HG02798 (cell line): Measurements from ENCODE around the gene PEX19.
"Not testable (repeated sequence)": the region's sequence is repeated elsewhere in the genome, so short reads cannot be mapped to it uniquely, and the experiment has no call there.

Experiments used
- ATAC-seq: cut with Tn5 transposase; IDR thresholded peaks from one replicate; pipeline ENCODE4 v1.9.1; 2021; ENCODE audit warnings: mild to moderate bottlenecking; ENCODE audit not compliant: unreplicated experiment, poor library complexity

Gene PEX19

GRCh38 chr1:160284782-160285344 is at the start of gene PEX19:
PEX19 (minus strand) TSS chr1:160285133; CDS start chr1:160285124, 9 bp downstream.
- ATAC-seq = peak; percentile 99

DNA sequence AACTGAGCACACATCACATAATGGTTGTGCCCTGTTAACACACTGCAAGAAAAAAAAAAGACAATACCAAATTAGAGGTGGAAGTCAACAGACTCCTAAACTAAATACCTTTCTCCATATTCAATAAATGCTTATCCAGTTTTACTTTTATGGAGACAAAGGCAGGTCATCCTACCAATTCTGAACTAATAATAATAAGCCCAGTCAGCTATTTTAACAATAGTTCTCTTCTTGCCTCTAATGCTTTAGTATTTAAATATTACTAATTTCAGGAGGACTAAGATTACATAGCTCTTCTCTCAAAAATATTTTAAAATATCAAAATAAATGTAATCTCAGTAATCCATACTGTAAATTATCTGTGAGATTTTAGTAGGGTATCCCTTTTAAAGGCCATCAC is 47.6 kb upstream of the PEX19 start:
- ATAC-seq = no peak

- ATAC-seq = no peak
Measured at GRCh38 chr1:160330119-160330518, 45.2 kb upstream of the PEX19 start.

DNA sequence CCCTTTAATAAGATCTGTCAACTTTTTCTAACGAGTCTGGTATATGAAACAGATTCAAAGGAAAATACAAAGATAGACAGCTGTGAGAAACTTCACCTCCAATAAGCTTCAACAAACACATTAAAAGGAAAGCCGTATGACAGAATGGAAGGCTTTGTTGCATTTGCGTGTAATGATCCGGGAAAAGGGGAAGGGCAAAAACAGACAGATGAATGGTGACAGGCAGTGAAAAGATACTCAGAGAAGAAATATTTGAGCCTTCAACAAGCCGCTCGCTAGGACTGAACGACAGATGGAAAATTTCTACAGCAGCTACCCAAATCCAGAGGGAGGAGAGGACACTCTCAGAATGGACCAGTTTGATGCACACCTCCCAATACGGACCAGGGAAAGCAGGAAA is 43.3 kb upstream of the PEX19 start:
- no peak for ATAC-seq

DNA sequence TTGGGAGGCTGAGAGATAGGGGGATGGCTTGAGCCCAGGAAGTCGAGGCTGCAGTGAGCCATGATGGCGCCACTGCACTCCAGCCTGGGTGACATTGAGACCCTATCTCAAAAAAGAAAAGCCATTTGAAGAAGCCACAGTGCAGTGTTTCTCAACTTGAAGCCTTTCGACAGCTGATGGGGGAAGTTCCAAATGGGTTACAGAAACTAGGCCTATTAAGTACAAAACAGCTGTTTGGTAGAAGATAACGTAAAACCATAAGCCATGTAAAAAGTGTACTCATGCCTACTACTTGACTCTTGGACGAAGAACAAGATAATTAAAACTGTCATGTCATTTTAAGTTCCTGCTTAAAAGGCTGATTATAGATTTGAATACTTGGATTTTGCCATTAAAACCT is 41.5 kb upstream of the PEX19 start:
- no peak for ATAC-seq

DNA sequence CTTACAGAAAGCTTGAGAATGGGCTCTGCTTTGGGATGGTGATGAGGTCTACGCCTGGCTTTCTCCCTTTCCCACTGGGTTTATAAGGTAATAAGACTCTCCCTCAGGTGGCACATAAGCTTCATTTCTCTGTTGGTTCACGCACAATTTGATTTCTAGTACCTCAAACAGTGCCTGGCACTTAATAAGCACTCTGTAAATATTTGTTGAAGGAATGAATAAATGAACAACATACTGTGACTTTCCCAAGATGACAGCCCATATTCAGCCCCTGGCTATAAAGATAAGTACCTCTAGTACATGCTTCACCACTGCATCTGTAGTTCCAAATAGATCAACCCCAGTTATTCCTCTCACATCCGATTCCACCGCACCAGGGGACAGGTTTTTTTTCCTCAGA is 40.3 kb upstream of the PEX19 start:
- no peak for ATAC-seq

DNA sequence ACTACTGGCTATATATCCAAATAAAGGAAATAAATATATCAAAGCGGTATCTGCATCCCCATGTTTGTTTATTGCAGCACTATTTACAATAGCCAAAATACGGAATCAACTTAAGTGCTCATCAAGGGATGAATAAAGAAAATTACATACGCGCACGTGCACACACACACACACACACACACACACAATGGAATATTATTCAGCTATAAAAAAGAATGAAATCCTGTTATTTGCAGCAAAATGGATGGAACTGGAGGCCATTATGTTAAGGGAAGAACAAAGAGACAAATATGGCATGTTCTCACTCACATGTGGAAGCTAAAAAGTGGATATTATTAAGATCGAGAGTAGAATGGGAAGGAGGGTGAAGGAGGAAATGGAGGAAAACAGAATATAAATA is 37.9 kb upstream of the PEX19 start:
- no peak for ATAC-seq

GRCh38 chr1:160315359-160315758 is 30.4 kb upstream of the PEX19 start:
- no peak for ATAC-seq

- ATAC-seq = no peak
Measured at GRCh38 chr1:160309571-160309970, 24.6 kb upstream of the PEX19 start.

DNA sequence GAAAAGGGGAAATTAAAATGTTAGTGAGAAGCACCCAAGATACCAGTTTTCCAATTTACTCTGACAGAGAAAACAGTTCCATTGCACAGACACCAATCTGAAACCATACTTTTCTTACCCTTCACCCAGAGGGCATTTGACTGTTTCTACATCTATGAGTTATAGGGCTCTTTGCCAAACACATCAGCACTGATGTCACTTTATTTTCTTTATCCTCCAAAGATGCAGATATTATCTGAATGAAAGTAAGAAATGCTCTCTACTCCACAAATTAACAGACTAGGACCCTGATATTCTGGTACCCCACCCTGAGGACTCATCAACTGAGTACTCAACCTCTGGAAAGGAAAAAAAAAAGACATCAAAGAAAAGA is 24.2 kb upstream of the PEX19 start:
- ATAC-seq = no peak

DNA sequence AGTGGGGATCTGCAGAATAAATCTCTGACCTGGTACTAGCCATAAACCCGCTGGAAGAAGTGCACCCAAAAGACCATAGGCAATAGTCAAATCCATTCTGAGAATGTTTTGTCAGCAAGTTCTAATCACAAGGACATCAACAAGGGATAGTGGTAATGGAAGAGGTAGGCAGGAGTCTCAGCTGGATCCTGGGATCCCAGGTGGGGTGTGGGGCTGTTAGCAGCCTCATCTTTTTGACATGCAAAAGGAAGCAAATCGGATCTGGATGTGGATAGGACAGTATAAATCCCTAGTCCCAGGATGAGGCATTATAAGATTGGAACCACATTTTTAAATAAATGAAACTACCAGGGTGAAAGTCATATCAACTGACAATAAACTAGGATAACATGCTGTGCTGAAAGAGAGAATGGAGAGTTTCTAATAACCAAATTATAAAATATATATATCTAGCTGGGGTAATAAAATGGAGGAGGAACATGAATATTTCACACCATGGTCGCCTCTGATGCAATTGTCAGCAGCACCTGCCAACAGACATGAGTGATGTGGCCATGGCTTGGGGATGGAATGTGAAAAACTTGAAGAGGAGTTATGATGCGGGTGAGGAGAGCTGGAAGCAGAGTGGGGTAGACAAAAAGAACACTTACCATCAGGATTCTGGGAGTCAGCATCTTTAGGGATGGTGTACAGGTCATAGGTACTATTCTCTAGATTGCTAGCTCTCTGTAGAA is 23.7 kb upstream of the PEX19 start:
- no peak for ATAC-seq

DNA sequence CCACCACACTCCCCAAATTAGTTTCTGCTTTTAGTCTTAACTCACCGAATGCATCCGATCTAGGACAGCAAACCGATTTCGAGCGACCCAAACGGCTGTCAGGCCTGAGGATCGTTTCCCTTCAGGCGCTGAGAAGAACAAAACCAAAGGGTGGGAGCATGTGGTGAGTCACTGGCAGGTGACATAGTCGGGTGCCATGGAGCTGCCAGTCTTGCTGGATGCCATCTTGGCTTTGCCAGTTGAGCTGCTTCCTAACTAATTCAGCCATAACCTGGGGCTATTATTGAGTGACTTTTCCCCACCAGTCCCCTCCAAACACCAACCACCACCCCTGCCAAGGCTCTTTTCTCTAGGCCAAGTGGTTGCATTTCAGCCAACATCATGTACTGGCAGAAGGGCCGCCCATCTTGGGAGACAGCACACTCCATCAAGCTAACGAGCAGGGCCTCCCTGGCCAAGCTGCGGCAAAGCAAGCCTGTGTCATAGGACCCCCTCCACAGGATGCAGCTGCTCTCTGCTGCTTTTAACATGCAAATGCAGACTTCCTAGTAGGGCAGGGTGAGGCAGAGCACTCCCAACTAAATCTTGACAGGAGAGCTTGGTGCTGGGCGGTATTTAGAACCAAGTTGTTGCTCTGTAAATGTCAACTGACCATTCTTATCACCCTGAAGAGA is 22.3 kb upstream of the PEX19 start:
- no peak for ATAC-seq

GRCh38 chr1:160300173-160300572 is 15.2 kb upstream of the PEX19 start:
- no peak for ATAC-seq

GRCh38 chr1:160296036-160296435 is 11.1 kb upstream of the PEX19 start:
- ATAC-seq = no peak

DNA sequence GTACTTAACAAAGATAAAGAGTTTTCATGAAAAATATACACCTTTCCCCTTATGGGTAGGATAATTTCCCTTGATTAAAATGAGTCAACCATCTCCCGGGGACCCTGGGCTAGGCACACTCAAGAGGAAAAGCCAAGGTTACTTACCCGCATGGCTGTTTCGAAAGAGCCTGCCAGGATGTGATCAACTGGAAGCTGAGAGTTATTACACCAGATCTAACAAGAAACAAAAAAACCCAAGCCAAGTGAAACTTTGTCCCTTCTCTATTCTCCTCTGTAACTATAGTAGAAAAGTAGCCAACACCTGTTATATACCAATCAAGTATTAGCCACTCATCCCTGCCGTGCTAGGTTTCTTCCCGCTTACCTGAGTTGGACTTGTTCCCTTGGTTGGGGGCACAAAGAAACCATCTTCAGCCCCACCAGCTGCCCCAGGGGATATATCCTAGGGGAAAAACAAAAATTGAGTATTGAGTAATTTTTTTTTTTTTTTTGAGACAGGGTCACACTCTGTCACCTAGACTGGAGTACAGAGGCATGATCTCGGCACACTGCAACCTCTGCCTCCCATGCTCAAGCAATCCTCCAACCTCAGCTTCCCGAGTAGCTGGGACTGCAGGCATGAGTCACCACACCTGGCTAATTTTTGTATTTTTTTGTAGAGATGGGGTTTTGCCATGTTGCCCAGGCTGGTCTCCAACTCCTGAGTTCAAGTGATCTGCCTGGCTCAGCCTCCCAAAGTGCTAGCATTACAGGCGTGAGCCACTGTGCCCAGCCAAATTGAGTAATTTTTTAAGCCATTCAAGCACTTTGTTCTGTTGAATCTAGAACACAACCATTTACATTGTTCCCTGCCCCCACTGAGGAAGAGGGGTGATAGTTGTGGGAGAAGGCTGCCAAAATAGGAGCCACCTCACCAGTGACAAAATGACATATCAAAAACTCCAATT is 8.4 kb upstream of the PEX19 start:
- no peak for ATAC-seq

DNA sequence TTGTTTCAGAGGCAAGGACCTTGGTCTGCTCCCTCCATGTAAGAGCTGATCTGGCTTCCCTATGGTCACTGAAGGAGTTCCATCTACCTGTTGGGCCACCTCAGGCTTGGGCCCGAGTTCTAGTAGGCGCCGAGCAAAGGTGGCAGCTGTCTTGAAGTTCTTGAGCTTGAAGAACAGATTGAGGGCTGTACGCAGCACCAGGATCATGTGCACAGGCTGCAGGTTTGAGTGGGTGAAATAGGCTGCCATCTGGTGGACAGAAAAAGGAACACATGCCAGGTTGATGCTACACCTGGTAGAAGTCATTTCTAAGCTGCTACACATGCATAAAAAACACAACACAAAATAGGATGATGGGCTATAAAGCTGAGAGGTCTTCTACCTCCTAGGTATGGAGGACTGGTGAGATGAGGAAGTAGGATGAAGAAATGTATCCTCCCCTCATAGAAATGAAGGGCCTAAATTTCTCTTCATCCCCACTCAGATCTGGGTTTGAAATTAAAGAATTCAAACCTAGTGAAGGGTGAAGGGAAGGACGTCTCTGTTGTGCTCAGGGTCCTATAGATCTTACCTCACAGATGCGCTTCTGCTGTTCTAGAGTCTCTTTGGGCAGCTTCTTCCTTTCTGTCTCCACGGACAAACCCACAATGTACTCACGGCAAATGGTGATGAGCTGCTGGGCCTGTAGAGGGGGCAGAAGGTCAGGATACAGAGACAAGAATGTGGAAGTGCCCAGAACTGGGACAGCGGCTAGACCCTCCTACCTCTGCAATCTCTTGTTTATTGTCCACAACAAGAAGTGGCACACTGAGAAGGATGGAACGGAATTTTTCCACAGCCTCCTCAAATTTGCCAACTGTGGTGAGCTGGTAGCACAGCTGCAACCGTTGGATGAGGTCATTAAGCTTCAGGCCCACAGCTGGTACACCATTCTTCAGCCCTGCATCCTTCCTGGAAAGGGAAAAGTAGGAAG is 6.6 kb upstream of the PEX19 start:
- peak; percentile 77 for ATAC-seq

GRCh38 chr1:160287769-160288168 is 2.8 kb upstream of the PEX19 start:
- not testable (repeated sequence) for ATAC-seq

- ATAC-seq = no peak
Measured at GRCh38 chr1:160285506-160285905, 573 bp upstream of the PEX19 start.

- peak; percentile 20 for ATAC-seq
Measured at GRCh38 chr1:160284220-160284781, 632 bp downstream of the PEX19 start.
